GM19324 (cell line): ENCODE measurements around the gene FN3K.

ENCODE experiments used
- ATAC-seq: cut with Tn5 transposase; IDR thresholded peaks from one replicate; pipeline ENCODE4 v1.9.1; 2021; ENCODE audit warnings: mild to moderate bottlenecking, moderate library complexity; ENCODE audit not compliant: unreplicated experiment, low FRiP score

FN3K gene

GRCh38 chr17:82789806-82790205, 54.4 kb downstream of the FN3K start:
- no peak for ATAC-seq

- no peak for ATAC-seq
These were observed 55.0 kb downstream of the FN3K start for GRCh38 chr17:82790391-82790790.

- ATAC-seq, result no peak
These were observed 56.1 kb downstream of the FN3K start for GRCh38 chr17:82791532-82791931.

- no peak for ATAC-seq
These were observed 58.7 kb downstream of the FN3K start for GRCh38 chr17:82793974-82794630.

GRCh38 chr17:82794781-82795482, 59.5 kb downstream of the FN3K start:
- ATAC-seq, result no peak

- ATAC-seq, result no peak
These were observed 60.2 kb downstream of the FN3K start for GRCh38 chr17:82795615-82796014.

GRCh38 chr17:82797061-82797460, 61.6 kb downstream of the FN3K start:
- no peak for ATAC-seq

- no peak for ATAC-seq
These were observed 63.3 kb downstream of the FN3K start for GRCh38 chr17:82798752-82799151.

- ATAC-seq, result no peak
These were observed 64.2 kb downstream of the FN3K start for GRCh38 chr17:82799591-82799990.
